GM18507 (cell line): Measurements from ENCODE around the gene NABP2.

Experiments used
- DNase-seq: peaks from one replicate; pipeline ENCODE4 v3.0.0; 2011; ENCODE audit warnings: low read depth; ENCODE audit not compliant: insufficient read length; ENCODE audit errors: extremely low spot score
- FAIRE-seq: peaks from 2 replicates; lab custom pipeline; 2011; peaks lifted over from hg19 to GRCh38; lab: Jason Lieb, UNC

Gene NABP2

GRCh38 chr12:56236985-56237384, 12.8 kb downstream of the NABP2 start:
- FAIRE-seq (no peak), DNase-seq (no peak)

GRCh38 chr12:56237552-56237951, 13.4 kb downstream of the NABP2 start:
- DNase-seq (no peak), FAIRE-seq (no peak)

GRCh38 chr12:56241424-56242303, 17.5 kb downstream of the NABP2 start:
- FAIRE-seq (no peak), DNase-seq (no peak)

- FAIRE-seq = no peak
Observed at GRCh38 chr12:56242986-56243385, 18.8 kb downstream of the NABP2 start.

GRCh38 chr12:56243731-56244181, 19.6 kb downstream of the NABP2 start:
- no peak for FAIRE-seq
- no peak for DNase-seq

More at GRCh38 chr12:56242986-56243385, 18.8 kb downstream of the NABP2 start:
- DNase-seq = no peak

- FAIRE-seq (no peak), DNase-seq (no peak)
Observed at GRCh38 chr12:56244494-56244893, 20.4 kb downstream of the NABP2 start.

- no peak for FAIRE-seq
- no peak for DNase-seq
Observed at GRCh38 chr12:56247923-56248322, 23.8 kb downstream of the NABP2 start.

GRCh38 chr12:56248711-56249110, 24.6 kb downstream of the NABP2 start:
- DNase-seq = no peak
- FAIRE-seq = no peak

GRCh38 chr12:56252649-56253048, 28.5 kb downstream of the NABP2 start:
- DNase-seq = no peak
- no peak for FAIRE-seq

GRCh38 chr12:56253091-56253490, 28.9 kb downstream of the NABP2 start:
- DNase-seq (no peak), FAIRE-seq (no peak)

- DNase-seq (no peak), FAIRE-seq (no peak)
Observed at GRCh38 chr12:56255671-56256070, 31.5 kb downstream of the NABP2 start.

- no peak for DNase-seq
- FAIRE-seq = no peak
Observed at GRCh38 chr12:56256326-56256960, 32.3 kb downstream of the NABP2 start.

GRCh38 chr12:56257071-56257470, 32.9 kb downstream of the NABP2 start:
- FAIRE-seq = no peak
- DNase-seq = no peak

GRCh38 chr12:56257491-56258067, 33.4 kb downstream of the NABP2 start:
- DNase-seq (no peak), FAIRE-seq (no peak)

- FAIRE-seq (peak; percentile 35), DNase-seq (peak; percentile 87)
Observed at GRCh38 chr12:56258068-56258819, 34.1 kb downstream of the NABP2 start, which contains the start of gene ANKRD52. Gene ANKRD52, minus strand, starts transcription at chr12:56258384. Its CDS starts 115 bp downstream, at chr12:56258269.

GRCh38 chr12:56258820-56259183, 34.7 kb downstream of the NABP2 start:
- FAIRE-seq (no peak), DNase-seq (no peak)

GRCh38 chr12:56260380-56260779, 36.2 kb downstream of the NABP2 start:
- FAIRE-seq (no peak), DNase-seq (no peak)

GRCh38 chr12:56260921-56261320, 36.8 kb downstream of the NABP2 start:
- FAIRE-seq (no peak), DNase-seq (no peak)

- FAIRE-seq (no peak), DNase-seq (no peak)
Observed at GRCh38 chr12:56261503-56262232, 37.5 kb downstream of the NABP2 start.
